PFSK-1 (cell line): ENCODE results near the gene AIF1L. TPM values are rescaled to one million over a fixed set of nuclear protein-coding genes. Genes with fewer than 3 reads are reported as not detected.
A peak's percentile ranks its signal among the peaks of the same experiment; 100 is the strongest.

Source experiments
- FOXP2 ChIP-seq: optimal IDR thresholded peaks from 2 replicates; pipeline ENCODE3; 2011; ENCODE audit warnings: borderline replicate concordance, control low read depth, inconsistent platforms; ENCODE audit not compliant: insufficient read depth; ENCODE audit errors: extremely low read length, extremely low read depth
- POLR2AphosphoS5 ChIP-seq: IDR thresholded peaks from 2 replicates; pipeline ENCODE4 v1.6.1; 2012; ENCODE audit warnings: low read depth, mild to moderate bottlenecking, control low read depth, low read length, moderate library complexity
- REST ChIP-seq, 2 experiments: IDR thresholded peaks; 2 replicates each; pipeline versions ENCODE4 v1.6.1 to v1.8.0; 2011 to 2012; ENCODE audit warnings: low read depth in 2 of 2, low read length in 2 of 2, control low read depth in 1 of 2, inconsistent platforms in 1 of 2, mild to moderate bottlenecking in 1 of 2, moderate library complexity in 1 of 2; ENCODE audit not compliant: insufficient read depth in 1 of 2
- SIN3A ChIP-seq: IDR thresholded peaks from 2 replicates; pipeline ENCODE4 v1.6.1; 2012; ENCODE audit warnings: mild to moderate bottlenecking, low read length, moderate library complexity, borderline replicate concordance; ENCODE audit not compliant: insufficient read depth
- TAF1 ChIP-seq: IDR thresholded peaks from 2 replicates; pipeline ENCODE4 v1.6.1; 2012; ENCODE audit warnings: low read length, control low read depth, borderline replicate concordance; ENCODE audit not compliant: insufficient read depth
- polyA plus RNA-seq: library from polyadenylated mRNA; unstranded; fragments of >200 nt; gene quantifications from one replicate; pipeline ENCODE4 v1.2.1, GENCODE V29; 2012; ENCODE audit warnings: low read depth, missing spikeins; ENCODE audit not compliant: insufficient read length

The AIF1L gene
- polyA plus RNA-seq, result 3.7 TPM

- TF ChIP-seq SIN3A, result no peak
Observed at GRCh38 chr9:131096269-131097125, at the start of gene AIF1L. Gene AIF1L (plus strand): TSS chr9:131096531. CDS start chr9:131096630, 99 bp downstream.

GRCh38 chr9:131046581-131047202 is 49.6 kb upstream of the AIF1L start:
- no peak for TF ChIP-seq TAF1
- peak; percentile 57 for TF ChIP-seq FOXP2

- TF ChIP-seq REST (IDR thresholded peaks at IDR 0.05; ENCODE audit: insufficient read depth in 1 of 2, low read depth in 2 of 2, low read length in 2 of 2), result no peak
- no peak for TF ChIP-seq SIN3A
- no peak for TF ChIP-seq FOXP2
- no peak for TF ChIP-seq TAF1
- no peak for TF ChIP-seq POLR2AphosphoS5
Observed at GRCh38 chr9:131048332-131048731, 48.0 kb upstream of the AIF1L start.

- TF ChIP-seq SIN3A (no peak), REST (IDR thresholded peaks at IDR 0.05; ENCODE audit: insufficient read depth in 1 of 2, low read depth in 2 of 2, low read length in 2 of 2) (no peak), POLR2AphosphoS5 (no peak), TAF1 (no peak), FOXP2 (no peak)
Observed at GRCh38 chr9:131048820-131049219, 47.5 kb upstream of the AIF1L start.

- TF ChIP-seq TAF1 (no peak), FOXP2 (no peak), REST (IDR thresholded peaks at IDR 0.05; ENCODE audit: insufficient read depth in 1 of 2, low read depth in 2 of 2, low read length in 2 of 2) (no peak), POLR2AphosphoS5 (no peak), SIN3A (no peak)
Observed at GRCh38 chr9:131049829-131050715, 46.3 kb upstream of the AIF1L start.

- TF ChIP-seq TAF1 (no peak), POLR2AphosphoS5 (no peak), FOXP2 (no peak), SIN3A (no peak)
Observed at GRCh38 chr9:131050831-131051230, 45.5 kb upstream of the AIF1L start.
